ENCODE measurements around the gene MCM8. TPM values are rescaled to one million over a fixed set of nuclear protein-coding genes. Genes with fewer than 3 reads are reported as not detected.

The MCM8 gene
- total and polyA plus RNA-seq, 2 experiments from 2014 or later = 10.6 to 30.4 TPM

GRCh38 chr20:6044115-6044514 lies 93.7 kb downstream of the MCM8 start (continued):
- TF ChIP-seq ZNF462 (CRISPR knock-in tag; IDR thresholded peaks at IDR 0.05) (no peak), EZH2 (IDR thresholded peaks at IDR 0.05; ENCODE audit: low read depth, unreplicated experiment) (no peak), NANOG (IDR thresholded peaks at IDR 0.05; ENCODE audit: borderline replicate concordance) (no peak)

DNA sequence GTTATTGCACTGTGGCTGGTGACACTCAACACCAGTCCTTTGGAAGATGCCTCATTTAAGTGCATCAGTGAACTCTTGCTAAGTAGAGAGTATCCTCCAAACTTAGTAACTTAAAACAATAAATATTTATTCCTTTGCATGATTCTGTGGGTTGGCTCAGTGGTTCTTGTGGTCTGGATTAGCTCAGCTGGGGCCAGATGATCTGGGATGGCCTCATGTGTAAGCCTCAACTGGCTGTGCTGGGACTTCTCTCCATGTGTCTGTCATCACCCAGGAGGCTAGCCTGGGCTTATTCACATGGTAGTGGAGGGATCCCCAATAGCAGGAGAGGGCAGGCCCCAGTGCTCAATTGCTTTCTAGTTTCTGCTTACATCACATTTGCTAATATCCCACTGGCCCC lies 95.1 kb downstream of the MCM8 start:
- H3K27ac Mint-ChIP-seq = no peak overlapping the region
- no peaks in the 10 kb centered on the region for H3K9me3 Mint-ChIP-seq
- no peak overlapping the region for H3K27ac ChIP-seq (ENCODE audit: low read depth)
- H3K4me3 ChIP-seq = no peak overlapping the region
- ATAC-seq (no peak), DNase-seq (ENCODE audit: low spot score) (no peak)
- peaks cover 11% of the 10 kb centered on the region for H3K36me3 Mint-ChIP-seq (ENCODE audit: low read depth)
- no peaks in the 10 kb centered on the region for H3K36me3 ChIP-seq (ENCODE audit: insufficient read depth)
- peaks cover 11% of the 10 kb centered on the region for H3K27me3 ChIP-seq (ENCODE audit: insufficient read depth)
- peaks cover 18% of the 10 kb centered on the region for H3K27me3 Mint-ChIP-seq (ENCODE audit: insufficient read depth, low read depth, poor library complexity)
- no peak overlapping the region for H2AFZ ChIP-seq
- H3K9me2 ChIP-seq (ENCODE audit: insufficient read depth) = peaks cover 7% of the 10 kb centered on the region
- no peaks in the 10 kb centered on the region for H3F3A ChIP-seq (replicated peaks; ENCODE audit: low read depth)
- H3K4me2 ChIP-seq = no peak overlapping the region
- 0 out of 3 replicates have a peak, but pooled peaks cover 2% of the 10 kb centered on the region for H3K4me1 Mint-ChIP-seq
- H3K4me1 ChIP-seq (ENCODE audit: insufficient read depth) = no peaks in the 10 kb centered on the region
- H4K20me1 ChIP-seq (replicated peaks; ENCODE audit: insufficient read depth) = peaks cover 2% of the 10 kb centered on the region; the same call in 1 of the 2 replicates
- H3K79me2 ChIP-seq (replicated peaks; ENCODE audit: insufficient read depth) = no peaks in the 10 kb centered on the region
- H3K4me3 Mint-ChIP-seq = no peak overlapping the region
- TF ChIP-seq ETS1 (IDR thresholded peaks at IDR 0.05) = no peak
- no peak for TF ChIP-seq CREB1 (CRISPR knock-in tag; IDR thresholded peaks at IDR 0.05; ENCODE audit: low read depth)
- no peak for TF ChIP-seq ZNF331 (CRISPR knock-in tag; IDR thresholded peaks at IDR 0.05; ENCODE audit: low read depth)
- no peak for TF ChIP-seq NANOG (IDR thresholded peaks at IDR 0.05; ENCODE audit: borderline replicate concordance)
- TF ChIP-seq, protein P1, sequence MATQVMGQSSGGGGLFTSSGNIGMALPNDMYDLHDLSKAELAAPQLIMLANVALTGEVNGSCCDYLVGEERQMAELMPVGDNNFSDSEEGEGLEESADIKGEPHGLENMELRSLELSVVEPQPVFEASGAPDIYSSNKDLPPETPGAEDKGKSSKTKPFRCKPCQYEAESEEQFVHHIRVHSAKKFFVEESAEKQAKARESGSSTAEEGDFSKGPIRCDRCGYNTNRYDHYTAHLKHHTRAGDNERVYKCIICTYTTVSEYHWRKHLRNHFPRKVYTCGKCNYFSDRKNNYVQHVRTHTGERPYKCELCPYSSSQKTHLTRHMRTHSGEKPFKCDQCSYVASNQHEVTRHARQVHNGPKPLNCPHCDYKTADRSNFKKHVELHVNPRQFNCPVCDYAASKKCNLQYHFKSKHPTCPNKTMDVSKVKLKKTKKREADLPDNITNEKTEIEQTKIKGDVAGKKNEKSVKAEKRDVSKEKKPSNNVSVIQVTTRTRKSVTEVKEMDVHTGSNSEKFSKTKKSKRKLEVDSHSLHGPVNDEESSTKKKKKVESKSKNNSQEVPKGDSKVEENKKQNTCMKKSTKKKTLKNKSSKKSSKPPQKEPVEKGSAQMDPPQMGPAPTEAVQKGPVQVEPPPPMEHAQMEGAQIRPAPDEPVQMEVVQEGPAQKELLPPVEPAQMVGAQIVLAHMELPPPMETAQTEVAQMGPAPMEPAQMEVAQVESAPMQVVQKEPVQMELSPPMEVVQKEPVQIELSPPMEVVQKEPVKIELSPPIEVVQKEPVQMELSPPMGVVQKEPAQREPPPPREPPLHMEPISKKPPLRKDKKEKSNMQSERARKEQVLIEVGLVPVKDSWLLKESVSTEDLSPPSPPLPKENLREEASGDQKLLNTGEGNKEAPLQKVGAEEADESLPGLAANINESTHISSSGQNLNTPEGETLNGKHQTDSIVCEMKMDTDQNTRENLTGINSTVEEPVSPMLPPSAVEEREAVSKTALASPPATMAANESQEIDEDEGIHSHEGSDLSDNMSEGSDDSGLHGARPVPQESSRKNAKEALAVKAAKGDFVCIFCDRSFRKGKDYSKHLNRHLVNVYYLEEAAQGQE (IDR thresholded peaks at IDR 0.05; ENCODE audit: unreplicated experiment) = no peak
- no peak for TF ChIP-seq EZH2 (IDR thresholded peaks at IDR 0.05; ENCODE audit: low read depth, unreplicated experiment)
- no peak for TF ChIP-seq EZH2phosphoT487 (IDR thresholded peaks at IDR 0.05; ENCODE audit: unreplicated experiment)

Measured in GM23338 (cell line).